ENCODE results near the gene TAPBP.

DNA sequence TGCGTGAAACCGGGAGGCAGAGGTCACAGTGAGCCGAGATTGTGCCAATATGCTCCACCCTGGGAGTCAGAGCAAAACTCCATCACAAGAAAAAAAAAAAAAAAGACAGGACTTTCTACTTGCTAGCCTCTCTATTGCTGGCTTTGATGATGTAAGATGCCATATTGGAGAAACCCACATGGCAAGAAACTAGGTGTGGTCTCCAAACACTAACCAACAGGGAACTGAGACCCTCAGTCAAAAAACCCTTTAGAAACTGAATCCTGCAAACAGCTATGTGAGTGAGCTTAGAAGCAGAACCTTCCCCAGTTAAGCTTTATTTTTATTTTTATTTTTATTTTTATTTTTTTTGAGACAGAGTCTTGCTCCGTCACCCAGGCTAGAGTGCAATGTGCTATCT lies 22.0 kb upstream of the TAPBP start:
- no peak for TF ChIP-seq EZH2 (IDR thresholded peaks at IDR 0.05; ENCODE audit: borderline replicate concordance, low read depth, low read length, severe bottlenecking)
- TF ChIP-seq, protein P1, sequence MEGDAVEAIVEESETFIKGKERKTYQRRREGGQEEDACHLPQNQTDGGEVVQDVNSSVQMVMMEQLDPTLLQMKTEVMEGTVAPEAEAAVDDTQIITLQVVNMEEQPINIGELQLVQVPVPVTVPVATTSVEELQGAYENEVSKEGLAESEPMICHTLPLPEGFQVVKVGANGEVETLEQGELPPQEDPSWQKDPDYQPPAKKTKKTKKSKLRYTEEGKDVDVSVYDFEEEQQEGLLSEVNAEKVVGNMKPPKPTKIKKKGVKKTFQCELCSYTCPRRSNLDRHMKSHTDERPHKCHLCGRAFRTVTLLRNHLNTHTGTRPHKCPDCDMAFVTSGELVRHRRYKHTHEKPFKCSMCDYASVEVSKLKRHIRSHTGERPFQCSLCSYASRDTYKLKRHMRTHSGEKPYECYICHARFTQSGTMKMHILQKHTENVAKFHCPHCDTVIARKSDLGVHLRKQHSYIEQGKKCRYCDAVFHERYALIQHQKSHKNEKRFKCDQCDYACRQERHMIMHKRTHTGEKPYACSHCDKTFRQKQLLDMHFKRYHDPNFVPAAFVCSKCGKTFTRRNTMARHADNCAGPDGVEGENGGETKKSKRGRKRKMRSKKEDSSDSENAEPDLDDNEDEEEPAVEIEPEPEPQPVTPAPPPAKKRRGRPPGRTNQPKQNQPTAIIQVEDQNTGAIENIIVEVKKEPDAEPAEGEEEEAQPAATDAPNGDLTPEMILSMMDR (IDR thresholded peaks at IDR 0.05; ENCODE audit: borderline replicate concordance, extremely low read depth, low read length, poor library complexity, severe bottlenecking), result no peak
